ENCODE results near the gene CSH2.
"Not testable (repeated sequence)": the region's sequence is repeated elsewhere in the genome, so short reads cannot be mapped to it uniquely, and the experiment has no call there.

Gene CSH2

DNA sequence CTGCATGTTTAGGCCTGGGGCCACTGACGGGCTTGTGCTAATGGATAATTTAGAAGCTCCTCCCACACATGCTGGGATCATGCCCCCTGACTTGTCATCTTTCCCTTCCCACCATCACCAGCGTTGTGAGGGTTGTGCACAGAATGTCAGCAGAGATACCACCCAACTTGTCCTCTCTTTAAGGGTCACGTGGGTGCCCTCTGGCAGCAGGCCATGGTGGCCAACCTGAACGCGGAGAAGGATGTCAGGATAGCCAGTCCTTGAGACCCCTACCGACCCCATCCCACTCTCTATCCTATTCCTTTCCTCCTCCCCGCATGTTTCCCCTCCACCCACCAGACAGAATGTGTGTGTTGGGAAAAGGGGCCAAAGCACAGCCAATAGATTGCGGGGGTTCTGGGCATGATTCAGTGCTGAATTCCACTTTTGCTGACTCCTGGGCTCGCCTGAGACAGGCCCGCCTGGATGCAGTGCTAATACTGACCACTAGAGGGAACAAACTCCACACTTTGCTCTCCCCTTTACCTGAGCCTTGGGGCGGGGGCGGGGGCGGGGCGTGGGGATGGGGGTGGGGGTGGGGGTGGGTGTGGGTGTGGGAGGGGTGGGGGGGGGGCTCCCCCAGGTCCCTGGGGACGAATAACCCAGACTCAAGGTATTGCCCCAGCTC is 8.6 kb upstream of the CSH2 start, which contains the start of gene GH2:
Gene GH2 (minus strand): TSS at position 10 of the 667 bp plus-strand sequence. CDS start 143 bp downstream, outside the sequence.
- Histone ChIP-seq H4K20me1 (ENCODE audit: low read depth, low read length) (no peaks in the 10 kb centered on the region), H3K36me3 (ENCODE audit: low read length) (no peaks in the 10 kb centered on the region), H3K9me2 (replicated peaks; ENCODE audit: insufficient read depth, low read length) (no peaks in the 10 kb centered on the region), H2AFZ (ENCODE audit: low read depth, low read length, severe bottlenecking) (no peak within 1 kb of the TSS), H3K9me3 (ENCODE audit: insufficient read depth, low read length) (no peaks in the 10 kb centered on the region), H3K27ac (ENCODE audit: low read depth, low read length) (no peak within 1 kb of the TSS), H3K79me2 (ENCODE audit: insufficient read depth, low read length) (no peaks in the 10 kb centered on the region), H3K4me3 (ENCODE audit: insufficient read depth, low read length, poor library complexity, severe bottlenecking) (no peak within 1 kb of the TSS), H3K27me3 (ENCODE audit: low read length) (no peaks in the 10 kb centered on the region), H3K9ac (ENCODE audit: low read length) (no peak within 1 kb of the TSS), H3F3A (ENCODE audit: insufficient read depth) (no peaks in the 10 kb centered on the region), H3K4me2 (ENCODE audit: low read depth, low read length, poor library complexity, severe bottlenecking) (no peak within 1 kb of the TSS)
- no peak for TF ChIP-seq EZH2phosphoT487 (conservative IDR thresholded peaks at IDR 0.05; ENCODE audit: low read length)
- peak; percentile 50 for TF ChIP-seq CTCF (IDR thresholded peaks at IDR 0.05; ENCODE audit: insufficient read depth, low read length, poor library complexity, severe bottlenecking)

- not testable (repeated sequence) for H3K4me2 ChIP-seq (ENCODE audit: low read depth, low read length, poor library complexity, severe bottlenecking); H3K27ac ChIP-seq (ENCODE audit: low read depth, low read length); H3F3A ChIP-seq (ENCODE audit: insufficient read depth); H3K9me3 ChIP-seq (ENCODE audit: insufficient read depth, low read length); H3K9ac ChIP-seq (ENCODE audit: low read length); H3K9me2 ChIP-seq (replicated peaks; ENCODE audit: insufficient read depth, low read length); H4K20me1 ChIP-seq (ENCODE audit: low read depth, low read length); H3K36me3 ChIP-seq (ENCODE audit: low read length); H2AFZ ChIP-seq (ENCODE audit: low read depth, low read length, severe bottlenecking); H3K27me3 ChIP-seq (ENCODE audit: low read length); H3K79me2 ChIP-seq (ENCODE audit: insufficient read depth, low read length); H3K4me3 ChIP-seq (ENCODE audit: insufficient read depth, low read length, poor library complexity, severe bottlenecking)
Measured at GRCh38 chr17:63881337-63881736, 7.9 kb upstream of the CSH2 start.

GRCh38 chr17:63880706-63881105 is 7.2 kb upstream of the CSH2 start:
- H3F3A ChIP-seq (ENCODE audit: insufficient read depth) = no peaks in the 10 kb centered on the region
- no peak overlapping the region for H3K9ac ChIP-seq (ENCODE audit: low read length)
- no peaks in the 10 kb centered on the region for H3K9me2 ChIP-seq (replicated peaks; ENCODE audit: insufficient read depth, low read length)
- H3K4me3 ChIP-seq (ENCODE audit: insufficient read depth, low read length, poor library complexity, severe bottlenecking) = no peak overlapping the region
- no peaks in the 10 kb centered on the region for H3K27me3 ChIP-seq (ENCODE audit: low read length)
- no peaks in the 10 kb centered on the region for H4K20me1 ChIP-seq (ENCODE audit: low read depth, low read length)
- H3K27ac ChIP-seq (ENCODE audit: low read depth, low read length) = no peak overlapping the region
- H2AFZ ChIP-seq (ENCODE audit: low read depth, low read length, severe bottlenecking) = no peak overlapping the region
- H3K79me2 ChIP-seq (ENCODE audit: insufficient read depth, low read length) = no peaks in the 10 kb centered on the region
- no peak overlapping the region for H3K4me2 ChIP-seq (ENCODE audit: low read depth, low read length, poor library complexity, severe bottlenecking)
- H3K36me3 ChIP-seq (ENCODE audit: low read length) = no peaks in the 10 kb centered on the region
- TF ChIP-seq EZH2phosphoT487 (conservative IDR thresholded peaks at IDR 0.05; ENCODE audit: low read length) = no peak
- TF ChIP-seq CTCF (IDR thresholded peaks at IDR 0.05; ENCODE audit: insufficient read depth, low read length, poor library complexity, severe bottlenecking) = no peak
- H3K9me3 ChIP-seq (ENCODE audit: insufficient read depth, low read length) = no peaks in the 10 kb centered on the region

GRCh38 chr17:63878413-63878812 is 4.9 kb upstream of the CSH2 start:
- H3K27ac ChIP-seq (ENCODE audit: low read depth, low read length); H3K9ac ChIP-seq (ENCODE audit: low read length); H3K4me2 ChIP-seq (ENCODE audit: low read depth, low read length, poor library complexity, severe bottlenecking); H3K27me3 ChIP-seq (ENCODE audit: low read length); H2AFZ ChIP-seq (ENCODE audit: low read depth, low read length, severe bottlenecking); H3K79me2 ChIP-seq (ENCODE audit: insufficient read depth, low read length); H3F3A ChIP-seq (ENCODE audit: insufficient read depth); H3K9me3 ChIP-seq (ENCODE audit: insufficient read depth, low read length); H3K4me3 ChIP-seq (ENCODE audit: insufficient read depth, low read length, poor library complexity, severe bottlenecking); H4K20me1 ChIP-seq (ENCODE audit: low read depth, low read length); H3K9me2 ChIP-seq (replicated peaks; ENCODE audit: insufficient read depth, low read length); H3K36me3 ChIP-seq (ENCODE audit: low read length): not testable (repeated sequence)

- not testable (repeated sequence) for H3K4me2 ChIP-seq (ENCODE audit: low read depth, low read length, poor library complexity, severe bottlenecking); H3K9ac ChIP-seq (ENCODE audit: low read length); H3K79me2 ChIP-seq (ENCODE audit: insufficient read depth, low read length); H3K9me2 ChIP-seq (replicated peaks; ENCODE audit: insufficient read depth, low read length); H3K27me3 ChIP-seq (ENCODE audit: low read length); H3F3A ChIP-seq (ENCODE audit: insufficient read depth); H4K20me1 ChIP-seq (ENCODE audit: low read depth, low read length); H3K4me3 ChIP-seq (ENCODE audit: insufficient read depth, low read length, poor library complexity, severe bottlenecking); H3K27ac ChIP-seq (ENCODE audit: low read depth, low read length); H2AFZ ChIP-seq (ENCODE audit: low read depth, low read length, severe bottlenecking); H3K9me3 ChIP-seq (ENCODE audit: insufficient read depth, low read length); H3K36me3 ChIP-seq (ENCODE audit: low read length)
Measured at GRCh38 chr17:63874693-63875092, 1.2 kb upstream of the CSH2 start.

GRCh38 chr17:63874061-63874626 is 667 bp upstream of the CSH2 start:
- H4K20me1 ChIP-seq (ENCODE audit: low read depth, low read length); H3K36me3 ChIP-seq (ENCODE audit: low read length); H3F3A ChIP-seq (ENCODE audit: insufficient read depth); H3K79me2 ChIP-seq (ENCODE audit: insufficient read depth, low read length); H3K9me3 ChIP-seq (ENCODE audit: insufficient read depth, low read length); H3K4me2 ChIP-seq (ENCODE audit: low read depth, low read length, poor library complexity, severe bottlenecking); H2AFZ ChIP-seq (ENCODE audit: low read depth, low read length, severe bottlenecking); H3K4me3 ChIP-seq (ENCODE audit: insufficient read depth, low read length, poor library complexity, severe bottlenecking); H3K9ac ChIP-seq (ENCODE audit: low read length); H3K9me2 ChIP-seq (replicated peaks; ENCODE audit: insufficient read depth, low read length); H3K27me3 ChIP-seq (ENCODE audit: low read length); H3K27ac ChIP-seq (ENCODE audit: low read depth, low read length): not testable (repeated sequence)
